Pons (tissue), 1 donor: Measurements from ENCODE around the gene PPP1CC.
"Not testable (repeated sequence)": the region's sequence is repeated elsewhere in the genome, so short reads cannot be mapped to it uniquely, and the experiment has no call there.

Source experiments
- DNase-seq: peaks from one replicate; pipeline ENCODE4 v3.0.0-alpha.2; 2016; ENCODE audit warnings: low spot score

PPP1CC gene

GRCh38 chr12:110754101-110754793 lies 11.6 kb upstream of the PPP1CC start:
- no peak for DNase-seq

DNA sequence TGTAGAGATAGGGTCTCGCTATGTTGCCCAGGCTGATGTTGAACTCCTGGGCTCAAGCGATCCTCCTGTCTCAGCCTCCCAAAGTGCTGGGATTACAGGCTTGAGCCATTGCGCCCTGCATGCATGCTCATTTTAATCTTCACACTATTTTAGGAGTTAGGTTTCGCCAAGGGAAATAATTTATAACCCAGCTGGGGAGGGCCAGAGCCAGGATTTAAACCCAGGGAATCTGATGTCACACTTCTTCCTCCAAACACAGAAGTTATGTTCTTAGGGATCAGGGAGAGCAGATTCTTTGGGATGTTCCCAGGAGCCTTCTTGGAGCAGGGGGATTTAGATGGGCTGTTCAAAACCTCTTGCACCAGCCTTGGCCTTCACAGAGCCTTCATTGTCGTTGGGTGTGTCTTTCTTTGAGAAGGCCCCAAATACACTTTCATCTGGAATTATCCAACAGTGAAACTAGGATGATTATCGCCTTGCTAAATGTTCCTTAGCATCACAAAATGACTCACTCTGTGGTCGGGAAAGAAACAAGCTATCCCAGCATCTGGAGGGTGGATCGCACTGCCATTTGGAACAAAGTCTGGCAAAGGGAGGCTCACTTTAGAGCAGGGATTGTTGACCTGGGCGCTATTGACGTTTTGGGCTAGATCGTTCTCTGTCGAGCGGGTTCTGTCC lies 8.2 kb upstream of the PPP1CC start:
- DNase-seq = no peak

DNA sequence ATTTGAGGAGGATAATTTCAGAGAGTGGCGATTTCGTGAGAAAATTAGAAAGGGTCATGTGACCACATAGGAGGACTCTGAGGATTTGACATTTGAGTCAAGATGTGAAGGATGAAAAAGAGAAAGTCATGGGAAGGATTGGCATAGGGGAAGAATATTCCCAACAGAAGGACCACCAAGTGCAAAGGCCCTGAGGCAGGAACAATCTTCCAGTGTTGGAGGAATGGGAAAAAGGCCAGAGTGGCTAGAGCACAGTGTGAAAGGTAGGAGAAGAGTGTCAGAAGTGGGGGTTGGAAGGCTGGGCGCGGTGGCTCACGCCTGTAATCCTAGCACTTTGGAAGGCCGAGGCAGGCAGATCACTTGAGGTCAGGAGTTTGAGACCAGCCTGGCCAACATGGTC lies 3.9 kb upstream of the PPP1CC start:
- no peak for DNase-seq

DNA sequence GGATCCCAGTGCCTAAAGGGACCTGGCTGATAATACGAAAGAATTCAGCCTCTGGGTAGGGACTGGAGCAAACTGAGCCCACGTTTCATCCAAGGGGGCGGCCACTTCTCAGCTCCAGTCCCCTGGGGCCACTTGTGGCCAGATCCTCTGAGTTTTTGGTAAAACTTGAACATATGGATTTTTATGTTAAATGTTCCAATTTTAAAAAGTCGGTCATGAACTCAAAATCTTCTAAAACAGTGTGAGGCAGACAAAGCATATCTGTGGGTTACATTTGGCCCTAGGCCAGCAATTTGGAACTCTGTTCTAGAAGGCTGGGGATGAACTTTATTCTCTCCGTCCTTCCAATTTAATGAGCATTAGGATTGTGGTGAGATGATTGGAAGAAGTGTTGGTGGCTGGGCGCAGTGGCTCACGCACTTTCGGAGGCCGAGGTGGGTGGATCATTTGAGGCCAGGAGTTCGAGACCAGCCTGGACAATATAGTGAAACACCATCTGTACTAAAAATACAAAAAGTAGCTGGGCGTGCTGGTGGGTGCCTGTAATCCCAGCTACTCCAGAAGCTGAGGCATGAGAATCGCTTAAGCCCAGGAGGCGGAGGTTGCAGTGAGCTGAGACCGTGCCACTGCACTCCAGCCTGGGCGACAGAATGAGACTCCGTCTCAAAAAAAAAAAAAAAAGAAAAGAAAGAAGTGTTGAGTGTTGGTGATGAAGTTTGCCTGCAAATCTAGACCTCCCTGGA lies 3.0 kb upstream of the PPP1CC start:
- no peak for DNase-seq

- DNase-seq = no peak
Measured at GRCh38 chr12:110744601-110745264, 2.0 kb upstream of the PPP1CC start.

- DNase-seq = peak; percentile 89
Measured at GRCh38 chr12:110744151-110744571, 1.5 kb upstream of the PPP1CC start.

DNA sequence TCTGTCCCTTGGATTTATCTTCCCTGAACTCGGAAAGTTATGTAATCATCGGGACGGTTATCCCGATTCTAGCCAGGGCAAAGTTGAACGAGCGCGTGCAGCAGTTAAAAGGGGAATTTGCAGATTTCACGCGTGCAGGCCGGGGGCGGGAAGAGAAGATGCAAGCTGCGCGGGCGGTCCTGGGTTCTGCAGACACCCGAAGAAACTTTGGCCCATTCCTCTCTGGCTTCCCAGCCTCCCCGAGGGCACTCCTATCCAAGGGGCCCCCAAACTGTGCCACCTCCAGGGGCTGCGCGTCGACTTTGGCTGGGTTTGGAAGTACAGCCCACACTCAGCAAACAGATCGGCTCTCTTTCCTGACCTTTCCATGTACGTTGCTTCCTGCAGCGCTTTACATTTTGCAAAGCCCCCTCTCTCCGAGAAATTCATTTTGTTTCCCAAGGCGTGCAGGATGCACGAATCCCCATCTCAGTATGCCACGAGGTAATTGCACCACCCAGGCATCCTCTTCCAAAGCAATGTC lies 941 bp upstream of the PPP1CC start:
- DNase-seq = no peak

DNA sequence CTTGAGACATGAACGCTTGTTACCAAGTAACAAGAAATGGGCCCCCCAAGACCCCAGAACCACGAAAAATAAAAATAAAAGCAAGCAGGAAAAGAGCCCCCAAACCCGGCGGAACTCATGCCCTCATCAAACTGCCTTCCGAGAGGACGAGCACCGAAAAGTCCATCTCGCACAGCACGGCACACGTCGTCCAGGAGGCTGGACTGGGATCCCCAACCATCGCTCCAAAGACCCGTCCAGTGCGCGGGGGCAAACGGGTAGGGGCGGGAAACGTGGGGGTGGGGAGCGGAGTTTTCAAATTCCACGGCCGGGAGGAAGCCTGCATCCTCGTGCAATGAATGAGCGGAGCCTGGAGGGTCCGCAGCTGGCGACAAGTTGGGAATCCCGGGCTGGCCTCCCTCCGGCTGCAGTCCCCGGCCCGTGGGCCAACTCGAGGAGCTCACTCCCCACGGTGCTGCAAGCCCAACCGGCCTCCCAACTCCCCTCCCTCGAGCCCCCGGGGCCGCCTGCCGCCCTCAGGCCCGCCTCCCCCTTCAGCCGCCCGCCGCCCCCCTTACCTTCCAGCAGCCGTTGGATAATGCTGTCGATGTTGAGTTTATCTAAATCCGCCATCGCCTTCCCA lies 484 bp downstream of the PPP1CC start:
- DNase-seq = no peak

- DNase-seq = peak; percentile 58
Measured at GRCh38 chr12:110741341-110742095, 1.2 kb downstream of the PPP1CC start.

DNA sequence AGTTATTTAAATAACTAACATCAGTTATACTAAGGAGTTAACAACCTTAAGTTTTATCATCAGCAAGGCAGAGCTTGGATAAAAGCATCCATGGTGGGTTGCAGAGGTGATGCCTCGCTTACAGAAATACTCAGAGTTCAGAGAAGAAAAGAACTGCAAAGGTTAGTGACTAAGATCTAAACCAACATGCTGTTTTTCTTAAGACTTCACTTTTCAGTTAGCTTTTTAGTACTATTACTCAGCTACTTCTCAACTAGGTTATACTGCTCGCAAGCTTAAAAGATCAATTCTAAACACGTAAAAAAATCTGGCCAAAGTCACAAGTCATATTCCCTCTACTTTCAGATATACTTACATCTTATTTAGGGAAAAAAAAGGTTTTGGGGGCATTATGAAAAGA lies 2.8 kb downstream of the PPP1CC start:
- DNase-seq = no peak

DNA sequence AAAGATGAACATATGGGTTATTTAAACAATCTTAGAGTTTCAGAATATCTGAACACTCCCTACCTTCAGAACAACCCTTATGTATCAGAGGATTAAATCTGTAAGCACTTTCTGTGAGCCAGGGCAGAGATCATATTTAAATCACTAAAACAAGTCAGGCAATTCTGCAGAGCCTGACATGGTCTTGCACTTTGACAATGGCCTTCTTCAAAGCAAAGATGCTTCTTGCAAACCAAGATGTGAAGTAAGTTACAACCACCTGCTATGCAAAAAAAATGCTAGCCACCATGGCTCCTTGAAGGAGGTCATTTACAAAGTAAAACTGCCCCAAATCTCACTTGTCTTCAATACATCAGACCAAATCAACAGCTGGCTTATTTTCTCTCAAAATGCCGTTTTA lies 3.2 kb downstream of the PPP1CC start:
- no peak for DNase-seq

DNA sequence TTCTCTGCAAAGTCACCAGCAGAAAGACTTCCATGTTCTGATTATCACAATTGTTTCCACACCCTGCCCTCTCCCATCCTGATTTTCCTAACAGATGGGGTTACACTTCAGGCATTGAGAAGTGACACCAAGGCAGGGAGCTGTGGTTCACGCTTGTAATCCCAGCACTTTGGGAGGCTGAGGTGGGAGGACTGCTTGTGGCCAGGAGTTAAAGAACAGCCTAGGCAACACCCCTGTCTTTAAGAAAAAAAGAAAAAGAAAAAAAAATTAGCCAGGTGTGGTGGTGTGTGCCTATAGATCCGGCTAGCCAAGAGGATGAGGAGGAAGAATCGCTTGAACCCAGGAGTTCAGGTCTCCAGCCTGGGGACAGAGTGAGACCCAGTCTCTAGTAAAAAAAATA lies 5.2 kb downstream of the PPP1CC start:
- DNase-seq = no peak

GRCh38 chr12:110737016-110737415 lies 5.7 kb downstream of the PPP1CC start:
- DNase-seq = not testable (repeated sequence)

DNA sequence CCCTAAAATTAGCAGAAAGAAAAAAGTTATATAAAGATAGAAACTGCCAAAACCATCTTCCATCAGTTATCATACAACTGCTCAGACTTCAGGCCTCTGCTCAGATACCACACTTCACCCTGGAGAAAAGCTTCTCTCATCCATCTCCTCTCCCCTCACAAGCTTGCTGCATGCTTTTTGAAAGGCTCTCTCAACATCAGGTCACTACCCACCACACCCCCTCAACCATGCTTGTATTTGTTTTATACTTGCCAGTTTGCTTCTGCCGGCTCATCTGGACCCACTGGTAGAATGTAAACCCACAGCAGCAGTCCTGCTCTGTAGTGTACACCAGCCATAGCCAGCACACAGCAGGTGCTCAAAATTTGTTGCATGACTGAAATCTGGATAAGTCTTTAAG lies 8.8 kb downstream of the PPP1CC start:
- no peak for DNase-seq

- peak; percentile 34 for DNase-seq
Measured at GRCh38 chr12:110733089-110733715, 9.5 kb downstream of the PPP1CC start.

DNA sequence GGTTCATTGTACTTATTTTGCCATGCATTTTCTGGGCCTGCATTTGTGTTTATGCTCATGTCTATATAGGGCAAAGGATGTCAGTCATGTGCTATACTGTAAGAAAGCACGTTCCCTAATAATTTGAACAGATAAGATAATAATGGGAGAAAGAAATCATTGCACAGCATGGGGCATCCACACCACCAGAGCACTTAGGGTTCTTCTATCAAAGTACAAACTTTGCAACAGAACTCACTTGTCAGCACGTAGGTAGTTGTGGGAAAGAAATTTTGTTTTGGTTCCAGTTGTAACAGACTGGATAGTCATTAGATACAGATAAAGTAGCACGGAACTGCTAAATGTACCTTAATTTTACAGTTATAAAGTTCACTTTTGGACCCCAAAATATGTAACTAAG lies 10.1 kb downstream of the PPP1CC start:
- no peak for DNase-seq

DNA sequence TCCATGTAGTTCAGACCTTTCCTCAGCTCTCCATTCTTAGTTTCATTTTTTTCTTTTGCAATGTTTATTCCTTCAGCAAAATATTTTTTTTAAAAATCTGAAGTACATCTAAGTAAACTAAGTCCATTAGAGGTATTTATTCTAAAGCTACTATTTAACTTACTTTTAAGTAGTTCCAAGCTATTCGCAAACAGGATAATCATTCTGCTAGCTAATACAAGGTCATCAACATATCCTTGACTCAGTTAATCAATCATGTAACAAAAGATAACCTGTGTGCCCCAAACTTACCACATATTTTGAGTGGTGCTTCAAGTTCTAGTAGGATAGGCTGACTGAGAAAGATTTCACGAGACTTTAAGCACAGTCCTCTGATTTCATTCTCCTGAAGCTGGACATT lies 11.2 kb downstream of the PPP1CC start:
- DNase-seq = no peak

GRCh38 chr12:110728628-110729027 lies 14.1 kb downstream of the PPP1CC start:
- DNase-seq = no peak

DNA sequence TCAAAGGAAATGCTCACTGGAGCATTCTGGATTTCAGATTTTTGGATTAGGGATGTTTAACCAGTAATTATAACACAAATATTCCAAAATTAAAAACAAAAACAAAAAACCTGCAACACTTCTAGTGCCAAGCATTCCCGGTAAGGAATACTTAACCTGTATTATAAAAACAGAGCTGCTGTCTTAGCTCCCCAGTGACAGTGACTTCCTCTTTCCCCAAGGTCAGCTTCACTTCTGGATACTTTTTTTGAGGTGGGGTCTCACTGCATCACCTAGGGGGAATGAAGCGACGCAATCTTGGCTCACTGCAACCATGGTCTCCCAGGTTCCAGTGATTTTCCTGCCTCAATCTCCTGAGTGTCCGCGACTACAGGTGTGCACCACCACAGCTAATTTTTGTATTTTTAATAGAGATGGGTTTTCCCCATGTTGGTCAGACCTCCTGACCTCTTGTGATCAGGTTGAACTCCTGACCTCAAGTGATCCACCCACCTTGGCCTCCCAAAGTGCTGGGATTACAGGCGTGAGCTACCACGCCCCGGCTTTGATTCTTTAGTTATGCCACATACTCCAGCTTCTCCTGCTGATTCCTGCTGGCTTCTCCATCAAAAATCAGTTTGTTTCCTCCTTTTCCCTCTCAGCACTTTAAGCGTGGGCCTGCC lies 15.9 kb downstream of the PPP1CC start:
- no peak for DNase-seq

- DNase-seq = no peak
Measured at GRCh38 chr12:110726028-110726427, 16.7 kb downstream of the PPP1CC start.
